Measurements from ENCODE around the gene CLDN9.

CLDN9 gene

DNA sequence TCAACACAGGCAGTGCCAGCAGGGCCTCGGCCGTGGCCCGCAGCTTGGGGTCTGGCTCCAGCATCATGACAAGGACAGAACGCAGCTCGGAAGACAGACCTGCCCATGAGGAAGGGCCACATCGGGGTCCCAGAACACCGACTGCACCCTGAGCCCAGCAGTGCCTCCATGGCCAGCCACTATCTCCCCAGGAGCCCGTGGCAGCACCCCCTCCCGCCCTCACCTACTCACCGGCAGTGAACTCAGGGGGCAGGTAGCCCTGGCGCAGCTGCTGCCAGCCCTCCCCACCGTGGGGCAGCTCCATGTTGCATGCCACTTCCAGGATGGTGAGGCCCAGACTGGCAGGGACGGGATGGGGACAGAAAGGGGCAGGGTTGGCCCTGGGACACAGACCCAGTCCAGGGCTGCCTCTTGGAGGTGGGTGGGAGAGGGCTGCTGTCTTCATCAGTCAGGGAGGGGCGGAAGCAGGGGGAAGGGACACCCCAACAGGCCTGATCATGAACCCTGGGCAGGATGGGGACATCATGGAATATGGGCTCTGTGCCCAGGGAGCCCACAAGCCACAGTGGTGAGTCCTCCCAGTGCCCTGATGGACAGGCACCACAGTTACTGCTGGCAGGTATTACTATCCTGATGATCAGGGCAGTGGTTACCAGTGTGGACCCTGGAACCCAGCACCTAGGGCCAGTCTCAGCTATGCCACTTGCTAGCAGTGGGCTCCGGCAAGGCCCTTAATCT is 38.2 kb upstream of the CLDN9 start:
- DNase-seq, result no peak

DNA sequence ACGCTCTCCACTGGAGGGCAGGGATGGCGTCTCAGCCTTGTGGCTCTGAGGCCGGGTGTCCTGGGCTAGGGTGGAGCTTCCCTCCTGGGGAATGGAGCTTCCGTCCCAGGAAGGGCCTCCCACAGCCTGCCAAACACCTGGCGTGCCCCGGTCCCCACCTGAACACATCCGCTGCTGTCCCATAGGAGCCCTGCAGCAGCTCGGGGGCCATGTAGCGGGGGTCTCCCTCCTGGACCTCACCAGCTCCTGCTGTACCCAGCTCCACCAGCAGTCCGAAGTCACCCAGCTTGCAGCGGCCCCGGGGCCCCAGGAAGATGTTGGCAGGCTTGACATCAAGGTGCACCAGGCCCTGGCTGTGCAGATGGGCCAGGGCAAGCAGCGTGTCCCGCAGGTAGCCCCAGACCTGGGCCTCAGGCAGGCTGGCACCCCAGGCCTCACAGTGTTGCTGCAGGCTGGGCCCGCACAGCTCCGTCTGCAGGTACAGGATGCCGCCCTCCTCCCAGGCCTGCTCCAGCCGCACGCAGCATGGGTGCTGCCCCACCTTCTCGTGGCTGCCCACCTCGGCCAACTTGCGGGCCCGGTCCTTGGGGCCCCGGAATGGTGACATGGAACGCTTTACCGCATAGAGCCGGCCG is 37.4 kb upstream of the CLDN9 start:
- no peak for DNase-seq

DNA sequence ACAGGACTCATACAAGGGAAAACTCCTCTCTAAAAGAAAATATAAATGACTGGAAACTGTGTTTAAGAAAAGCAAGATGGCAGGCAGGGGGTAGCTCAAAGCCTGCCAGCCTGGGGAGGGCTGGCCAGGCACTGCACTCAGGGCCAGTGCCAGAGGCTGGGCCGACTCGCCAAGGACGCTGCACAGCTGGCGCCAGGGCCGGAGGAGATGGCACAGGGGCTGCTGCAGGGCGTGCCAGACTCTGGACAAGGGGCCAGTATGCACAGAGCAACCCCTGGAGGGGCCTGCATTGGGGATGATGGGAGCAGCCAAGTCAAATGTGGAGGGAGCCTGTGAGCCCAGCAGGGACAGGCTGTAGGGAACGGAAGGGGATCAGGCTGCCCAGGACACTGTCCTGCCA is 36.5 kb upstream of the CLDN9 start:
- no peak for DNase-seq

DNA sequence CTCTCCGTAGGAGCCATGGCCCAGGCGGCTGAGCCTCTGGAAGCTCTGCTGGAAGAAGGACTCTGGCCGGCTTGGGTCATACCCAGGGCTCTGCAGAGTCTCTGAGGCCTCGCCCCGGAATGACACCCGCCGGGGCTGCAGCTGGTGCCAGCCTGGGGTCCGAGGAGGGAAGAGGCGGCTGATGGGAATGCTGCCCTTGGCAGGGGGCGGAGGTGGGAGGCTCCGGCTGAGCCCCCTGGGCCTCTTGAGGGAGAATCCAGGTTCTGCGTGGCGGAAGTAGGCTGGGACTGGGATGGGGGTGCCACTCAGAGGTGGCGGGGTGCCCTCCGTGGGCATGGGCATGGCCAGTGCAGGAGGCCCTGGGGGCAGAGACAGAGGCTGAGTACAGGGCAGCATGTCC is 36.0 kb upstream of the CLDN9 start:
- DNase-seq, result no peak

DNA sequence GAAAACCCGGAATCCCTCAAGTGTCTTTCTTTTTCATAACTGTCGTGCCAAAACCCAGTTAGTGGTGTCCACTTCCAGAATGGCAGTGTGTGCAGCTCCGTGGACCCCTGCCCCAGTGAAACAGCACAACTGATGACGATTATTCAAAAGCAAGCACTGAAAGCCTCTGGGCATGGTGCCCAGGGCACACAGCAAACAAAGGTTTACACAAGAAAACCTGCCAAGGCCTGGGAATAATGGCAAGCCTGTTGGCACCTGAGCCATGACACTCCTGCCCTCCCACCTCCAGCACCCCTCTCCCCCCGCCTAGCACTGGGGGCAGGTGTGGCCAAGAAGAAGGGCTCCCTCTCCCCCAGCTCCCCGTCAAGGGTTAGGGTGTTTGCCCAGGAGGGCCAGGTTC is 35.3 kb upstream of the CLDN9 start:
- no peak for DNase-seq

DNA sequence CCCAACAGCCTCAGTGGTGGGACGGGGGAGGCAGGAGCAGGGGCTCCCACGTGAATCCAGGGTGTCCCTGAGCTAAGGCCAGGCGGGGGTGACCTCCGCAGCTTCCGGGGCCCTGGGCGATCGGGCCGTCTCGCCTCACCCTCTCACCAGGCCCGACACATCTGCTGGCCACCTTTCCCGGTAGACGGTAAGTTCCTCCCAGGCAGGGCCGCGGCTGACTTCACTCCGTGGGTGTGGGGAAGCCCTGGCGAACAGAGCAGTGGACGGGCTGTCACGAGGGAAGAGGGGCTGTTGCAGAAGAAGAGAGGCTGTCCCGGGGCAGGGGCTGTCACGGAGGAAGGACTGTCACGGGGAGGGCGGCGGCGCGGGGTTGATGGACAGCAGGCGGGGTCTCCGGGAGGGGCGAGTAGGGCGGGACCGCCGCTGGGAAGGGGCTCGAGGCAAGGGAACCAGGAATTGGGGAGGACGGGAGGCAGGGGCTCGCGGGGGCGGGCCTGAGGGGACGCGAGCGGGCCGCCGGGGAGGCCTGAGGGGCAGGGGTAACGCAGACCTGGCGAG is 33.0 kb upstream of the CLDN9 start:
- no peak for DNase-seq

DNA sequence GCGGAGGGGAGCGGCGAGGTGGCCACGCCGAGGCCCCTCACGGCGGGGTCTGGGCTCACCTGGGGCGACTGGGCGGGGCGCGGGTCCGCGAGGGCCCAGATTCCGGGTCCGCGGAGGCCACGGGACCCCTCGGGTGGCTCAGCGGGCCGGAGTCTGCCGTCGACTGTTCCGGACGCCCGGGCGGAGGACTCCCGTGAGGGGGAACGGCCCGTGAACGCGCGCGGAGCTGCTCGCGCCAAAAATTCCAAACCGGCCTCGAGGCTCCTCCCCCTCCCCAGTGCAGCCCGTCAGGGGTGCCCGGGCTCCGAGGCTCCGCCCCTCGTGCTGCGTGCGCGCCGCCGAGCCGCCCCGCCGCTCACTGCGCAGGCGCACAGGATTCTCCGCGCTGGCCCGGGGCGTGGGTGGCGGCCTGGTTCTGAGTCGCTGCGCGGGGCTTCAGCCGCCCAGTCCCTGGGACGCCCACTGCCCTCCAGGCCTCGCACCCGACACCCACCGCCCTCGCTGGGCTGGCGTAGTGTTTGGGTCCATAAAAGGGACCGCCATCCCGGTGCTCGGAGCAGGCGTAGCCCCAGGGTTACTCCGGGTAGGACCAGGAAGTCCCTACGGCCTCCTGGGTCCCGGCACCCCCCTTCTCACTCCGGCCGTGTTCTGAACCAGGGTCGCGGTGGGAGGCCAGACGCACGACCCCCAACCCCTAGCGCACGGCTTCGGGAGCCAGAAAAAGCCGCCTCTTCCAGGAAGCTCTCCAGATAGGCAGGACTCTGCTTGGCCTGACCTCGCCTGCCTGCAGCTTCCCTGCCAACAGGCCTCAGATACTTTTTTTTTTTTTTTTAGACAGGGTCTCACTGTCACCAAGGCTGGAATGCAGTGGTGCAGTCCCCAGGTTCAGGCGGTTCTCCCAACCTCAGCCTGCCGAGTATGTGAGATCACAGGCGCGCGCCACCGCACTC is 32.2 kb upstream of the CLDN9 start, which contains the start of gene PKMYT1:
Gene PKMYT1, minus strand, starts transcription at position 220 of the 950 bp plus-strand sequence. CDS start 789 bp downstream, outside the sequence.
- peak; percentile 88 for DNase-seq

DNA sequence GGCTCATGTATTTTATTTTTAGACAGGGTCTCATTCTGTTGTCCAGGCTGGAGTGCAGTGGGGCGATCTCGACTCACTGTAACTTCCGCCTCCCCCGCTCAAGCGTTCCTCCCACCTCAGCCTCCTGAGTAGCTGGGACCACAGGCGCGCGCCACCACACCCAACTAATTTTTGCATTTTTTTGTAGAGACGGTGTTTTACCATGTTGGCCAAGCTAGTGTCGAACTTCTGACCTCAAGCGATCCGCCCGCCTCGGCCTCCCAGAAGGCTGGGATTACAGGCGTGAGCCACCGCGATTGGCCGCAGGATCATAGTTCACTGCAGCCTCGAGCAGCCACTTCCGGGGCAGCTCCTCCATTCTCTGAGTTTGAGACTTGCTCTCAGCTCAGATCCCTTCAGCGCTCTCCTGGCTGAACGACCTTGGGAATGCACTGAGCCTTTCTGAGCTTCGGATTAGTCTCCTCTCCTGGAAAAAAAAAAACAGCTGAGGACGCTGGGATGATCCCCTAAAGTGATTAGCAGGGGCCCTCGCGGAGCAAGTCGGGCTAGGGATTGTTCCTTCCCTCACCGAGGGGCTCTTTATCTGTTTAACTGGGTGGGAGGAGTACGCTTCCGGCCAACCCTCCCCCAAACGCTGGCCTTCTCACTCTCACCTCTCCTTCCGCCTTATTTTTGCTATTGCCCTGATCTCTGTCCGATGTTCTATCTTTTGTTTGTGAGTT is 31.4 kb upstream of the CLDN9 start:
- no peak for DNase-seq

DNA sequence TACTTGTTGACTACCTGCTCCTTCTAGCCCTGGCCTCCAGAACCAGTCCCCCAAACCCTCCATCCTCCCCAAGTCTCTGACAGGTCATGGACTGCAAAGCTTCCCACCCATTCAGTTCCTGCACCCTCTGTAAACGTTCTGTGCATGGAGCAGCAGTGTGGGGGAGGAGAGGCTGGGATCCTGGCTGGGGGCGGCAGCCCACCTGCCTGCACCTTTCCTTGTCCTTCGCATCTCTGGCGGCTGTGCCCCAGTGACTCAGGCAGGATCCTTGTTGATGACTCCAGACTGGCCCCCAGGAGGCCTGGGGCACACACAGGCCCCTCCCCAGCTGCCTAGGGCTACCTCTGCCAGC is 30.8 kb upstream of the CLDN9 start:
- DNase-seq, result no peak

DNA sequence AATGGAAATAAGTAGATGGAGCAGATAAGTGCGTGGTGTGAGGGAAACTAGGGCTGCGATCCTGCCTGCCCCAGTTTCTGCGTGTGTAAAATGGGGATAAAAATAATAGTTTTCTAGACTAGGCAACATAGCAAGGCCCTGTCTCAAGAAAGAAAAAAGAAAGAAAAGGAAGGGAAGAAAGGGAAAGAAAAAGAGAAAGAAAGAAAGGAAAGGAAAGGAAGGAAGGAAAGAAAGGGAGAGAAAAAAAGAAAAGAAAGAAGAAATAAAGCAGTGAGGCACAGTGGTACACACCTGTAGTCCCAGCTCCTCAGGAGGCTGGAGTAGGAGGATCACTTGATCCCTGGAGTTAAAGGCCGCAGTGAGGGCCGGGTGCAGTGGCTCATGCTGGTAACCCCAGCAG is 30.3 kb upstream of the CLDN9 start:
- DNase-seq, result no peak

DNA sequence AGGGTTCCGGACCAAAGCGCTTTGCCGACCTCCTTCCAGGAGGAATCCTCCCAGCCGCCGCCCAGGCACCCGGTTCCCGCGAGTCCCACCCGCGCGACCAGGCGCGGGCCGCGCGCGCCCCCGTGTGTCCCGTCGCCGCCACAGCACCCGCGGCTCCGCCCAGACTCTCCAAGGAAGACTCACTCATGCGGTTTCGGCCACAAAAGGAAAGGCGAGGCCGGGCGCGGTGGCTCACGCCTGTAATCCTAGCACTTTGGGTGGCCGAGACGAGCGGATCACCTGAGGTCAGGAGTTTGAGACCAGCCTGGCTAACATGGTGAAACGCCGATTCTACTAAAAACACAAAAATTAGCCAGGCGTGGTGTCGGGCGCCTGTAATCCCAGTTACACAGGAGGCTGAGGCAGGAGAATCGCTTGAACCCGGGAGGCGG is 29.0 kb upstream of the CLDN9 start:
- peak; percentile 62 for DNase-seq

DNA sequence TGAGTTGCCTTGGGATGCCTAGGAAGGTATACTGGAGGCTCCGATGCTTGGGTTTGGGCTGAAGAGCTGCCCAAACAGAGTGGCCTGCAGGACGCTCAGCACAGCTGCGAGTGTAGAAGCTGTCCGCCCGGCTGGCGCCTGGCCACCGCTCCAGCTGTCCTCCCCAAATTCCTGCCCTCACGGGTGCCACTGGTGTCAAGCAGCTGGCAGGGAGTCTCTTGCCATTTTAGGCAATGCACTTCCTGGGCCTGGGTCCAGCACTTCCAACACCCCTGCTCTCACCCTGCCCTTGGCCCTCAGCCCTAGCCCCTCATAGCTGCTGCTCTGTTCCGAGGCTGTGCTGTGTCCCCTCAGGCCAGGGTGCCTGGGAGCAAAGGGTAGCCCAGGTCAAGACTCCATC is 27.3 kb upstream of the CLDN9 start:
- no peak for DNase-seq

DNA sequence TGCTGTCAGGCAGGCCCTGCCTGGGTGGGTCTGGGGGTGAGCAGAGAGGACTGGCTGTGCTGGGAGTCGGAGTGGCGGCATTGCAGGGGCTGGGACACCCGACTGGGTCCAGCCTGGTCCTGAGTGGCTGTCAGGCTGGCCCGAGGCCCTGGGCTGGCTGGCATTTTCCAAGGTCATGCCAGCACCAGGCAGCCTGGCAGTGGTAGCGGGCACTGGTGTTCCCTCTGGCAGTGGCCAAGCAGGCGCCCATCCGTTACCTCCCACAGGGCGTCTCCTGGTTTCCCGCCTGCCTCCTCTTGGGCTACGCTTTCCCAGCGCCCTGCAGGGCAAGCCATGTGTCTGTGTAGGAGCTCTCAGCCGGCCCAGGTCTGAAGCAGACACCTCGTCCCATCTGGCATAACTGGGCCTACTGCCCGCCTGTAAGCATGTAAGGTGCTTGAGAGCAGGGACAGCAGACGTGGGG is 26.8 kb upstream of the CLDN9 start:
- no peak for DNase-seq

DNA sequence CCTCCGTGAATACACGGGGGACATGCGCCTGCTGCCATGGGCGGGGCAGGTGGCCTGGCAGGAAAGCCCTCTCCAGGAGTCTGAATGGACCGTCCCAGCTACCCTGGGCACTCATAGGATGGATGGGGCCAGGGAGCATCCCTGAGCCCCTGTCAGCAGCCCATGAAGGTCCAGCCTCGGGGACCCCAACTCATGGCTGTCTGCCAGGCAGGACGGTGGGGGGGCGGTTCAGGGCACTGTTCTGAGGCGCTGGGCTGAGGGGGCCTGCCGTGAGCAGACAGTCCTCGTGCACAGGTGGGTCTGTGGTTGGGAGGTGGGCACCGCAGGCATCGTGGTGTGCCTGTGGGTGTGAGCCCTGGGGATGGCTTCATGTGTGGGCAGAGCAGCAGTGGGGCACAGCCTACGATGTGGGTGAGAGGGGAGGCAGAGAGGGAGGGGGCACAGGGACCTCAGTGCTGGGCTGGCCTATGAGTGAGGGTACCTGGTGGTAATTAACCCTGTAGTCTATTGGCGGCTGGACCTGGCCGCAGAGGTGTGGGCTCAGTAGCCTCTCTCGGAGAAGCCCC is 26.0 kb upstream of the CLDN9 start:
- DNase-seq, result no peak

DNA sequence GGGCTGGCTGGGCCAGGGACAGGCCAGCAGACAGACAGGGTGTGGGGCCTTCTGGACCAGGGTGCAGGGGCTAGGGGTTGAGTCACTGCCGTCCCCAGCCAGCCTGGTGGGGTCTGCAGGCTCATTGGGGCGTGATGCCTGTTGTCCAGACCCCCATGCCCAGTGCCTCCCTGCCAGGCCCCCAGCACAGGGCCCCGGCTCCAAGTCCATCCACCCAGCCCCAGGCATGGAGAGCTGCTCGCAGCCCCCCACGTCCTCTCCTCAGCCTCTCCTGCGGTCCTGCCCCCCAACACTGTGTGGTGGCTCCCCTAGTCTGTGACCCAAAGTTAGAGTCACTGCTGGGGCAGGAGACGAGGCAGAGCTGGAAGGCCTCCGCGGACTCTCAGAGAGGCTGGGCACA is 25.4 kb upstream of the CLDN9 start:
- DNase-seq, result no peak

DNA sequence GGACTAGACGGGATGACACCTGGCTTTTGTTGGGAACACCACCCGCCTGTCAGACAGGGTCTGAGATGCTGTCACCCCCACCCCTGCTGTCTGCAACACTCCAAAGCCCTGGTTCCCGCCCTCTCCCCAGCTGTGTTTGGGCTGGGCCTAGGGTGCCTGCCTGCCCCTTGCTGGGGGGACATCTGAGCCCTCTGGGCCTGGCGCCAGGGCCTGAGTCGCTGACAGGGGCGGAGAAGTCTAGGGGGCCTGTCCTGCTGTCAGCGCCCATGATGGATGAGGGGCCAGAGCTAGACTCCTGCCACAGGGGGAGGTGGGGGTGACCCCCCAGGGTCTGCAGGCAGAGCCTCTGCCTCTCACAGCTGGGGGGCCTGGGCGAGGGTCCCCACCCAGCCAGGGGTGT is 24.9 kb upstream of the CLDN9 start:
- DNase-seq, result no peak

DNA sequence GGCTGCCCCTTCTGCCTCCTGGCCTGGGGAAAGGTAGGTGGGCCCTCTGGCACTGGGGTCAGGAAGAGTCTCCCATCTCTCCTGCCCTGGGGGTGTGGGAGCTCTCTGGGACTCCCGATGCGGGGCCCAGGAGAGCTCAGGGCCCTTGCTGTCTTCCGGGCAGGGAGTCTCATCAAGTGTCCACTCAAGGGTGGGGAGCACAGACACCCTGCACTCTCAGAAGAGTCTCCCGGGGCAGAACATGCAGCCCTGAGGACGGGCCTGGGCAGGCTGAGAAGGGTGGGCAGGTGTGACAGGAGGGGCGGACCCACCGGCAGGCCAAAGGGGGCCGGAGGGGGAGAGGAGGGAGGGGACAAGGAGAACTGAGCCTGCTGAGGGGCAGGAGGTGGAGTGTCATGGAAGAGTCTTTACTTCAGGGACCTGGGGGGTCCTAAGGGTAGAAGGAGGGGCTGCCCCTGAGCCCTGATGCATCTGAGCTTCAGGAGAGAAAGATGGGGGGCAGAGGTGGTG is 24.1 kb upstream of the CLDN9 start:
- no peak for DNase-seq

DNA sequence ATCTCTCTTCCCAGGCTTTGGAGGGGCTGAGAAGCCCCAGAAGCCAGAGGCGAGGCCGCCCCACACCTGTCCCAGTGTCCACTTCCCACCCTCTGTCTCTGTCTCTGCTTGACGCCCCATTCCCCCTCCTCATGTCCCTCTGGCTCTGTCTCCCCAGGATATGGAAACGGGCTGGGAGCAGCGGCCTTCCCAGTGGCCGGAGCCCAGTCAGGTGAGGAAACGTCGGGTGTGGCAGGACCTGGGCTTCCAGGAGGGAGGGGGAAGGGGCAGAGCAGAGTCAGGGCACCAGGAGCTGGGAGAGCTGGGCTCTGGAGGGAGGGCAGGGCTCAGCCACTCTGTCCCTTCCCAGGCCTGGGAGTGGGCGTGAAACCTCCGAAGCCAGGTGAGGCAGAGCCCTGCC is 21.8 kb upstream of the CLDN9 start:
- no peak for DNase-seq

DNA sequence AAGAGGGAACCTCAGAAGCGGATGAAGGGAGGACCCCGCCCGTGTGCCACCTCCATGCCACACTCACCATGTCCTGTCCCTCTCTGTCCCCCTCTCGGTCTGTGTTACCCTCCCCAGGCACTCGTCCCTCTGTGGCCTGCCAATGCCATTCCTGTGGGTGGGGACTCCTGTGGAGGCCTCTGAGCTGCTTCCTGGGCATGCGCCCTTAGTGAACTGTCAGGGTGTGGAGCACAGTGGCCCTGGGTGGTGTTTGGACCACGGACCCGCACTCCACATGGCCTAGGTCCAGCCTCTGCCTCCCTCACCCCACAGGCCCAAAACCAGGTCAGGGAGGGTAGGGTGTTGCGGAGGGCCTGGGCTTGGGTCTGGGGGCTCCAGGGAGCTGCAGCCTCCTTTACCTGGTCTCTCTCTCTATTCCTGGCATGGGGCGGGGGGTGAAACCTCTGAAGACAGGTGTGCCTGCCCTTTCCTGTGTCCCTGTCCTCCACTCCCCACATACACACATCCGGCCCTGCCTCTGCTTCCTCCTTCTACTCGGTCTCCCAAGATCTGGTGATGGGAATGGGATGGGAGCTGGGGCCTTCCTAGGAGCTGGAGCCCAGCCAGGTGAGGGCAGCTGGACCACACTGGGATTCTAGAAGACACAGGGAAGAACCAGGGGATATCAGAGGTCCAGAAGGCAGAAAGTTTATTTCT is 21.0 kb upstream of the CLDN9 start:
- no peak for DNase-seq

DNA sequence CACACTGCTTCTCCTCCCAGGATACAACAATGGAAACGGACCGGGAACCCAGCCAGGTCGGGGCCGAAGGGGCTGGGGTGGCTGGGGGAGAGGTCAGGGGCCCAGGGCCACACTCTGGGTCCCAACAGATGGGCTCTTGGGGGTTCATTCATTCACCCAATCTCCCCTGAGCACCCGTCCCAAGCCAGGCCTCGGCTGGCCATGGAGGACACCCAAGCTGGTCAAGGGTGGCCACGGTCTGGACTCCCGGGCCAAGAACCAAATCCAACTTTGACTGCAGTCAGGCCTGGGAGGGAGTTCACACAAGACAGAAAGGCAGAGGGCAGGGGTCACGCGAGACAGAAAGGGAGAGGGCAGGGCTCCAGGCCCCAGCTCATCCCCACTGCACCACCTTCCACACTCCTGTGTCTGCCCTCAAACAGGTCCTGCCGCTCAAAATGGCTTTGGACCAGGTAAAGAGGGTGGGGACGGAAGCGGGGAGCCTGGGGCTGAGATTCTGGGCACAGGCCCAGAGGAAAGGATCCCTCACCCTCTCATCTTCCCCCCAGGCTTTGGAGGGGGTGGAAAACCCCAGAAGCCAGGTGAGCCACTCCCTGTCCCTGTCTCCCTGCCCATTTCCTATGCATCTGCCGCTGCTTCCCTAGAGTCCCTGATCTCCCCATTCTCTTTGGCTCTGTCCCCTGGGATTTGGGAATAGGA is 20.2 kb upstream of the CLDN9 start:
- DNase-seq, result no peak

DNA sequence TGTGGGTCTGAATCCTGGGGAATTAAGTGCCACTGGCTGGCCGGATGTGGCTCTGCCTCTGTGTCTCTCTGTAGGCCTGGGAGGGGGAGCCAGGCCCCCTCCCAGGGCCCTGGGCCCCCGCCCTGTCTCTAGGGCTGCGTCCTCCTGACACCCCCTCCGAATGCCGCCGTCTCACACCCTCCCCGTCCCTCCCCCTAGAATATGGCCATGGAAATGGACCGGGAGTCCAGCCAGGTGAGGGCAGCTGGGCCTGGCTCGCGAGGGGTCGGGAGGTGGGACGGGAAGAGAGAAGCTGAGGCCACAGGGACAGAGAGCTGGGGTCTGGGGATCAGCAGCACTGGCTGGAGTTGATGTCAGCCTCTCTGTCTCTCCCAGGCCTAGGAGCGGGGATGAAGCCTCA is 16.4 kb upstream of the CLDN9 start:
- DNase-seq, result no peak
